HG03460 (cell line): ENCODE measurements around the gene ZNF511.
"Not testable (repeated sequence)": the region's sequence is repeated elsewhere in the genome, so short reads cannot be mapped to it uniquely, and the experiment has no call there.

Experiments used
- ATAC-seq: cut with Tn5 transposase; IDR thresholded peaks from one replicate; pipeline ENCODE4 v1.9.1; 2021; ENCODE audit not compliant: unreplicated experiment

The ZNF511 gene, protein sequence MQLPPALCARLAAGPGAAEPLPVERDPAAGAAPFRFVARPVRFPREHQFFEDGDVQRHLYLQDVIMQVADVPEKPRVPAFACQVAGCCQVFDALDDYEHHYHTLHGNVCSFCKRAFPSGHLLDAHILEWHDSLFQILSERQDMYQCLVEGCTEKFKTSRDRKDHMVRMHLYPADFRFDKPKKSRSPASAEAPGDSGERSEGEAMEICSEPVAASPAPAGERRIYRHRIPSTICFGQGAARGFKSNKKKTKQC

DNA sequence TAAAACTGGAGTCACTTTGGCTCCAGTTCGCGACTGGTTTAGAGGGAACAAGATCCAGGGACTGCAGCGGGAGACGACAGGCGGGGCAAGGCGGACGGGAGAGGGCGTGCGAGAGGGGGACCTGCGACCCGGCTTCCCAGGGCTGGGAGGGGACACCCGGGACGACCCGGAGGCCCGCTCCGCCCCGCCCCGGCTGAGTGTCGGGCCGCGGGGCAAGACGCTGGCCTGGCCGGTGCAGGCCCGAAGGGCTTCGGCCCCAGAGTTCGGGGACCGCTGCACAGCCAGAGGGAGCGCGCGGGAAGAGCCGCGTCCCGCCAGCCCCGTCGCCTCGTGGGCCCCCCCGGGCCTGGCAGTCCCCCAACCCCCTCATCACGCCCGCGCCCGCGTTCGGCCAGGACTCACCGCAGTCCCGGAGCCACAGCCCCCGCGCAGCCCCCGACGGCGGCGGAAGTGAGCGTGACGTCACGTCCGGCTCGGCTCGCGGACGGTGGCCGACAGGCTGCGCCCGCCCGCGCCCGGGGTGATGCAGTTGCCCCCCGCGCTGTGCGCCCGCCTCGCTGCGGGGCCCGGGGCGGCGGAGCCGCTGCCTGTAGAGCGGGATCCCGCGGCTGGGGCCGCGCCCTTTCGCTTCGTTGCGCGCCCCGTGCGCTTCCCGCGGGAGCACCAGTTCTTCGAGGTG lies at the start of gene ZNF511, which contains the start of gene TUBGCP2:
Gene ZNF511, plus strand, starts transcription at position 494 of the 679 bp plus-strand sequence. Its CDS starts 30 bp downstream, at position 524.
Gene TUBGCP2, minus strand, starts transcription at position 452 of the 679 bp plus-strand sequence. CDS start 5,931 bp downstream, outside the sequence.
- ATAC-seq = peak; percentile 77

- no peak for ATAC-seq
Observed at GRCh38 chr10:133259602-133259989, 49.1 kb upstream of the ZNF511 start.

GRCh38 chr10:133260895-133261725 lies 47.6 kb upstream of the ZNF511 start:
- peak; percentile 44 for ATAC-seq

GRCh38 chr10:133261726-133262325 lies 46.9 kb upstream of the ZNF511 start:
- peak; percentile 47 for ATAC-seq

GRCh38 chr10:133262696-133263095 lies 46.0 kb upstream of the ZNF511 start:
- no peak for ATAC-seq

DNA sequence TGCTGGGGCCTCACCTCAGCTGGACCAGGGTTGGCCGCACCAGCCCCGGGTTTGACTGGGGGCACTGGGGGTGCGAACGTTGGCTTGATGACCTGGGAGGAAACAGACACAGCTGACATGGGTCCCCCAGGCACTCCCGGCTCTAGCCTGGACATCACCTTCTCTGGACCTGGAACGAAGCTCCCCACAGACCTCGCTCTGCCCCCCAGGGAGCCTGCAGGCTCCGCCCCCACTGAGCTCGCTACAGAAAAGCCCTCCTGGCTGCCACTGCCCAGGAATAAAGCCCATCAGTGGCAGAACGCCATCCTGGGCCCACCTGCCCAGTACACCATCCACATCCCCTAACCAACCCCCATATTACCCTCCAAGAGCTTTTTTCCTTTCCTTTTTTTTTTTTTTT lies 45.0 kb upstream of the ZNF511 start:
- no peak for ATAC-seq

GRCh38 chr10:133264461-133264860 lies 44.3 kb upstream of the ZNF511 start:
- no peak for ATAC-seq

GRCh38 chr10:133265052-133265451 lies 43.7 kb upstream of the ZNF511 start:
- ATAC-seq = not testable (repeated sequence)

DNA sequence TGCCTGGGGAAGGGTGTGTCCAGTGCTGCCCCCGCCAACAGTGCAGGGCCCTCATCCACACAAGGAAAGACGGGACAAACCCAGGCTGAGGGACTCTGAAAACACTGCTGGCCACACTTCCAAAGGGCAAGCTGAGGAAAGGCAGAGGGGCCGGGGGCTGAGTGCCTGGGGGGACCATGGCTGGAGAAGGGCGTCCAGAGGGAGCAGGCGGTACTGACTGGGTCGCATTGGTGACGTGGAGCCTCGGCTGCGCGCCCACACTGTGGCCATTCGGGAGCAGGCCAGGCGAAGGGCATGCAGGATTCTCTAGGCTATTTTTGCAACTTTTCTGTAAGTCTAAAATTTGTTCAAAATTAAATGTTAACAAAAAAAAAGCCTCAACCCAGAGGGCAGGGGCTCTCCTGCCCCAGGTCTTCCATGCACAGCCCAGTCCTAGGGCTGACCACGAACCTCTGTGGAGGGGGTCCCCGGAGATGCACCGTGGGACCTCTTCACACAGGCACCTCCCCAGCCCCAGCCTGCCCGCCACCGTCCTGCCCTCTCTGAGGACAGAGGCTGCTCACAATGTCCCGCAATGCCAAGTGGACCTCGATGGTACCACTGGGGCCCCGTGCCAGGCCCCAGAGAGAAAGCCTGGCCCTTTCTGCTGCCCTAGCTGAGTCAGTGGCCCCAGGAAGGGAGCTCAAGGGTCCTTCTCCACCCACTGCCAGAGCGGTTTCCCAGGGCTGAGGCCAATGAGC lies 42.5 kb upstream of the ZNF511 start:
- ATAC-seq = no peak

GRCh38 chr10:133267293-133267692 lies 41.4 kb upstream of the ZNF511 start:
- ATAC-seq = no peak

GRCh38 chr10:133267829-133268228 lies 40.9 kb upstream of the ZNF511 start:
- no peak for ATAC-seq

GRCh38 chr10:133268532-133268931 lies 40.2 kb upstream of the ZNF511 start:
- no peak for ATAC-seq

GRCh38 chr10:133269367-133269766 lies 39.3 kb upstream of the ZNF511 start:
- ATAC-seq = no peak

DNA sequence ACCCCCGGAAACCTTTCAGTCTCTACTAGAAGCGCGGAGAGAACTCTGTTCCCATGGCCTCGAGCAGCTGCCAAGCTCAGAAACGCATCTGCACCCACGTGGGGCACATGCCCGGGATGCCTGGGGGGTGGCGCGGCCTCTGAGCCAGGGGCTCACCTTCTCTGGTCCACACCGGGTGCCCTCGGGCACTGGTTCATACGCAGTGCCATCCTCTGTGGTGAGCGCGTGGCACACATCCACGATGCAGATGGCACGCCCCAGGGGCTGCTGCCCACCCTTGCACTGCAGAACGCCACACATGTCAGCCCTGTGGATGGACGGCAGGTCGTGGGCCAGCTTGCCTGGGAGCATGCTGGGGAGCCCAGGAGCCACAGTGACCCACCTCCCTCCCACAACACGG lies 38.5 kb upstream of the ZNF511 start:
- ATAC-seq = no peak

GRCh38 chr10:133270773-133271297 lies 37.9 kb upstream of the ZNF511 start:
- no peak for ATAC-seq

DNA sequence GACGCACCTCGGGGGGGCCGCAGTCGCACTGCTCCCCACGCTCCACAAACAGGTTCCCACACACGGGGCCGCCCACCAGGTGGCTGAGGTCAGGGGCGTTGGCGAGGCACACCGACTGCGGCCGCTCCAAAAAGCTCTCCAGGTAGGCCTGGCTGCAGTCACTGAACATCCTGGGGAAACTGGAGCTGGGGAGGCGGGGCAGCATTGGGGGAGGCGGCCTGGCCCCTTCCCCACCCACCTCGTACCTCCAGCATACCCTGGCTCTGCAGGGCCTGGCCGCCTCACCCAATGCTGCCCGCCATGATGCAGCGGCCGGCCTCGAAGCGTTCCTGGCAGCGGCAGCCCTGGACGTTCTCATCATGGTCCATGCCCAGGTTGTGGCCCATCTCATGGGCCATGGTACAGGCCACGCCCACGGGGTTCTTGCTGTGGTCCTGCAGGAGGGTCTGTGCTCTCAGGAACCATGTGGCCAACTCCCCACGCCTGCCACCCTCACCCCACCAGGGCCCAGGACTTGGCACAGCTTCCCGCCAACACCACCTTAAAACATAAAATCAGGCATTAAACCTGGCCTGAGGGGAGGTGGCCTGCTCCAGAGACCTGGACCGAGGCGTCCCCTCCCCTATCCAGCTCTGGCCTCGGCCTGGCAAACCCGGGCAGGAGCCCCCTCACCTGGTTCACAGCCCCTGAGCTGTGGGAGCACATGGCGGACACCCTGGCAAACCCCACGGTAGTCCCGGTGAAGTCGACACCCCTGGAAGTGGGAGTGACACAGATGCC lies 37.0 kb upstream of the ZNF511 start:
- ATAC-seq = no peak

DNA sequence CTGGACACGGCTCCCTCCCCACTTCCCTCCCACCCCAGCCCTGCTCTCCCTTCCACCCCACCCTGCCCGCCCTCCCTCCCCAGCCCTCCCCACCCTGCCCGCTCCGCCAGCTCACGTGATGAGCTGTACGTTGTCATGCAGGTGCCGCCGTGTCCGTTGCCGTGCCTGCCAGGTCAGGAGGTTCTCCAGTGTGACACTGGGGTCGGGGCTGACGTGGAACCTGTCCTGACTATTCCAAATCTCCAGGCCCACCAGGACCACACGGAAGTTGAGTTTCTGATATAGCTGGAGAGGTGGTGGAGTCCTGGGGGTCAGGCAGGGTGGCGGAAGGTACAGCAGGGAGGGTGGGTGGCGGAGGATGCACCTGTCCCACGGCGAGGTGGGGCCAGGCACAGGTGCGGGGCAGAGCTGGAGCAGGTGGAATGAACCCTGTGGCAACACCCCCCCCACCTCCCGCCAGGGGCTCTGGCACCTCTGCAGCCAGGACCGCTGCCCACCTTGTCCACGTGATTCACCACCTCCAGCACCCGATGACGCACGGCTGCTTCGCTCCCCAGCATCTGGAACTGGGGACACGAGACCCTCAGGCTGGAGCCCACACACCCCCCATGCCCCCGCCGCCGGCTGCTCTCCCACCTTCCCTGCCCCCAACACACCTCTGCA lies 36.3 kb upstream of the ZNF511 start:
- no peak for ATAC-seq

GRCh38 chr10:133272964-133273420 lies 35.7 kb upstream of the ZNF511 start:
- no peak for ATAC-seq
